Caco-2 (cell line): ENCODE results near the gene RHOV. TPM values are rescaled to one million over a fixed set of nuclear protein-coding genes. Genes with fewer than 3 reads are reported as not detected.

ENCODE experiments used
- BruUV-seq: library from RNA; stranded (reverse); fragments of 400-500 nt; replicated peaks from 2 replicates; lab custom pipeline; 2021; lab: Mats Ljungman, UMichigan
- CTCF ChIA-PET: fragments of 300-600 bp; sonication (Branson Sonifier 250); formaldehyde crosslinking; loops from one replicate; lab custom pipeline; 2022; ENCODE audit warnings: antibody characterized with exemption; lab: Charles Lee
- POLR2A ChIA-PET: fragments of 300-600 bp; sonication (Branson Sonifier 250); formaldehyde crosslinking; loops from one replicate; lab custom pipeline; 2022; ENCODE audit warnings: antibody characterized with exemption; lab: Charles Lee
- DNase-seq, 2 experiments: peaks; one replicate each; pipeline versions ENCODE4 v3.0.0 to v3.0.0-alpha.2; 2020 to 2022
- H3K27me3 ChIP-seq: replicated peaks from 2 replicates; pipeline ENCODE4 v1.6.0; 2011; ENCODE audit warnings: low read length; ENCODE audit not compliant: control insufficient read depth, insufficient read depth
- H3K36me3 ChIP-seq: 2 replicates; pipeline ENCODE4 v1.5.1; 2011; ENCODE audit warnings: low read length; ENCODE audit not compliant: control insufficient read depth, insufficient read depth
- H3K4me1 ChIP-seq: fragments of 250-450 bp; sonication (Bioruptor Pico); 2 replicates; pipeline ENCODE4 v1.5.1; 2020; ENCODE audit warnings: mild to moderate bottlenecking
- H3K4me3 ChIP-seq: 2 replicates; pipeline ENCODE4 v1.5.1; 2011; ENCODE audit warnings: low read depth, mild to moderate bottlenecking, control low read depth, low read length
- H3K9me3 ChIP-seq: fragments of 250-450 bp; sonication (Bioruptor Pico); 2 replicates; pipeline ENCODE4 v1.5.1; 2020; ENCODE audit warnings: mild to moderate bottlenecking, moderate library complexity
- H3K27ac Mint-ChIP-seq: one replicate; pipeline ENCODE4 v1.8.0; 2022; ENCODE audit warnings: mixed read lengths; ENCODE audit not compliant: unreplicated experiment
- H3K27me3 Mint-ChIP-seq: one replicate; pipeline ENCODE4 v1.8.0; 2022; ENCODE audit warnings: mixed read lengths; ENCODE audit not compliant: insufficient read depth, unreplicated experiment
- H3K36me3 Mint-ChIP-seq: one replicate; pipeline ENCODE4 v1.8.0; 2022; ENCODE audit warnings: mild to moderate bottlenecking, mixed read lengths; ENCODE audit not compliant: insufficient read depth, unreplicated experiment
- H3K4me1 Mint-ChIP-seq: one replicate; pipeline ENCODE4 v1.8.0; 2022; ENCODE audit warnings: low read depth, mixed read lengths; ENCODE audit not compliant: unreplicated experiment
- H3K4me3 Mint-ChIP-seq: one replicate; pipeline ENCODE4 v1.8.0; 2022; ENCODE audit warnings: mild to moderate bottlenecking, moderate library complexity, mixed read lengths; ENCODE audit not compliant: unreplicated experiment
- H3K9me3 Mint-ChIP-seq: one replicate; pipeline ENCODE4 v1.8.0; 2022; ENCODE audit warnings: mixed read lengths; ENCODE audit not compliant: unreplicated experiment
- CTCF ChIP-seq, 2 experiments: fragments of 200-600 bp in 1 of 2; IDR thresholded peaks; 1 replicate in 1 of 2; 2 replicates in 1 of 2; pipeline versions ENCODE4 v1.5.1 to v1.8.0; 2011 to 2022; ENCODE audit warnings: antibody characterized with exemption in 1 of 2, control low read depth in 1 of 2, inconsistent platforms in 1 of 2, low read depth in 1 of 2, low read length in 1 of 2, mild to moderate bottlenecking in 1 of 2, moderate library complexity in 1 of 2; ENCODE audit not compliant: insufficient read depth in 1 of 2, severe bottlenecking in 1 of 2, unreplicated experiment in 1 of 2
- intact Hi-C: fragments of 100-400 bp; cut with micrococcal nuclease; formaldehyde crosslinking; loops from one replicate; pipeline ENCODE4 v1.10.0; 2022; ENCODE audit not compliant: unreplicated experiment
- total RNA-seq: library from RNA; stranded (reverse); gene quantifications from 2 replicates; pipeline ENCODE4 v1.2.3, GENCODE V29; 2022

Gene RHOV
- total RNA-seq, 1 experiment from 2014 or later = 4.4 TPM

- Histone ChIP-seq H3K4me3 (no peak overlapping the region), H3K9me3 (no peaks in the 10 kb centered on the region), H3K4me1 (peaks cover 5% of the 10 kb centered on the region; the same call in 1 of the 2 replicates), H3K27me3 (no peaks in the 10 kb centered on the region), H3K36me3 (peaks cover 2% of the 10 kb centered on the region)
- intact Hi-C loops = loop anchor here (10.0 kb wide), 1 partner anchor 434 kb away; the partner anchor contains the start of genes NUSAP1 and OIP5
- peaks cover 7% of the 10 kb centered on the region for H3K4me1 Mint-ChIP-seq
- H3K27ac Mint-ChIP-seq = no peak overlapping the region
- H3K36me3 Mint-ChIP-seq = peaks cover 87% of the 10 kb centered on the region
- no peaks in the 10 kb centered on the region for H3K9me3 Mint-ChIP-seq
- no peaks in the 10 kb centered on the region for H3K27me3 Mint-ChIP-seq
- DNase-seq = no peak
- ChIA-PET CTCF (no interaction called here), POLR2A (interaction anchor here (0.6 kb wide), 1 partner anchor 397 kb away, joined by 3 read pairs; no protein-coding TSS in a partner anchor)
- no peak overlapping the region for H3K4me3 Mint-ChIP-seq
- no peak for TF ChIP-seq CTCF (IDR thresholded peaks at IDR 0.05; ENCODE audit: insufficient read depth in 1 of 2, low read depth in 1 of 2, low read length in 1 of 2, severe bottlenecking in 1 of 2, unreplicated experiment in 1 of 2)
- BruUV-seq = no TSS peak
Measured at GRCh38 chr15:40901053-40901443, 27.0 kb upstream of the RHOV start.

GRCh38 chr15:40900256-40901052, 26.4 kb upstream of the RHOV start:
- Mint-ChIP-seq H3K9me3 (no peaks in the 10 kb centered on the region), H3K4me3 (no peak overlapping the region), H3K27ac (no peak overlapping the region), H3K4me1 (peaks cover 1% of the 10 kb centered on the region), H3K27me3 (no peaks in the 10 kb centered on the region), H3K36me3 (peaks cover 86% of the 10 kb centered on the region)
- CTCF ChIA-PET = no interaction called here
- no peak for DNase-seq
- Histone ChIP-seq H3K27me3 (no peaks in the 10 kb centered on the region), H3K9me3 (no peaks in the 10 kb centered on the region), H3K4me1 (no peaks in the 10 kb centered on the region), H3K36me3 (peaks cover 3% of the 10 kb centered on the region), H3K4me3 (no peak overlapping the region)
- TF ChIP-seq CTCF (IDR thresholded peaks at IDR 0.05; ENCODE audit: insufficient read depth in 1 of 2, low read depth in 1 of 2, low read length in 1 of 2, severe bottlenecking in 1 of 2, unreplicated experiment in 1 of 2) = no peak
- POLR2A ChIA-PET = interaction anchor here (0.6 kb wide), 1 partner anchor 397 kb away, joined by 3 read pairs; no protein-coding TSS in a partner anchor
- BruUV-seq = no TSS peak
- intact Hi-C loops = loop anchor here (10.0 kb wide), 1 partner anchor 434 kb away; the partner anchor contains the start of genes NUSAP1 and OIP5

- no peak for TF ChIP-seq CTCF (IDR thresholded peaks at IDR 0.05; ENCODE audit: insufficient read depth in 1 of 2, low read depth in 1 of 2, low read length in 1 of 2, severe bottlenecking in 1 of 2, unreplicated experiment in 1 of 2)
- H3K4me3 Mint-ChIP-seq = no peak overlapping the region
- no peaks in the 10 kb centered on the region for H3K4me1 ChIP-seq
- H3K9me3 Mint-ChIP-seq = no peaks in the 10 kb centered on the region
- no peak overlapping the region for H3K4me3 ChIP-seq
- no peaks in the 10 kb centered on the region for H3K27me3 ChIP-seq
- ChIA-PET CTCF (interaction anchor here (0.7 kb wide), 1 partner anchor 408 kb away, joined by 3 read pairs; no protein-coding TSS in a partner anchor), POLR2A (no interaction called here)
- intact Hi-C loops = loop anchor here (10.0 kb wide), 2 partner anchors 205 to 435 kb away; partner anchors contain the start of genes NUSAP1, OIP5 and RAD51
- DNase-seq = no peak
- peaks cover 6% of the 10 kb centered on the region for H3K4me1 Mint-ChIP-seq
- peaks cover 87% of the 10 kb centered on the region for H3K36me3 Mint-ChIP-seq
- no peaks in the 10 kb centered on the region for H3K9me3 ChIP-seq
- no peak overlapping the region for H3K27ac Mint-ChIP-seq
- no TSS peak for BruUV-seq
- H3K27me3 Mint-ChIP-seq = no peaks in the 10 kb centered on the region
- H3K36me3 ChIP-seq = peaks cover 2% of the 10 kb centered on the region
Measured at GRCh38 chr15:40899536-40900207, 25.6 kb upstream of the RHOV start.
